SHP77 (cell line): Measurements from ENCODE around the gene DLG2.

ENCODE experiments used
- DNase-seq, 2 experiments: peaks; one replicate each; lab custom pipeline; 2025; lab: John Stamatoyannopoulos, UW

DLG2 gene

DNA sequence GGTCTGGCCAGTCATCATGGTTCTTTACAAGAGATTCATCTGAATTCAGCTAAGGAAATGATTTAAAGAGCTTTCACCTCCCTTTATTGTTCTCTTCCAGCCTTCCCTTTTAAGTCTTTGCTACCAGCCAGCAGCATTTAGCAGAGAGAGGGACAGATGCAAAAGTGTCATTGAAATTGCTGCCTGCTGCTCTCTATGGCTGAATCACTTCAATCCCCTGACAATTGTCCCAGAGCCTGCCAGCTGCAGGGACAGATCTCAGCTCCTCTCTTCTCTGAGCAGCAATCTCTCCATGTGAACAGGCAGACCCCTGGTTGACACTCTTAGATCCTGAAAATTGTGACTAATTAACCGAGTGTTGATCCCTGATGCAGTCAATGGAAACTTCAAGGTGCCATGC is 1524.0 kb downstream of the DLG2 start:
- peak in 1 of 2 experiments; percentile 1 for DNase-seq

DNA sequence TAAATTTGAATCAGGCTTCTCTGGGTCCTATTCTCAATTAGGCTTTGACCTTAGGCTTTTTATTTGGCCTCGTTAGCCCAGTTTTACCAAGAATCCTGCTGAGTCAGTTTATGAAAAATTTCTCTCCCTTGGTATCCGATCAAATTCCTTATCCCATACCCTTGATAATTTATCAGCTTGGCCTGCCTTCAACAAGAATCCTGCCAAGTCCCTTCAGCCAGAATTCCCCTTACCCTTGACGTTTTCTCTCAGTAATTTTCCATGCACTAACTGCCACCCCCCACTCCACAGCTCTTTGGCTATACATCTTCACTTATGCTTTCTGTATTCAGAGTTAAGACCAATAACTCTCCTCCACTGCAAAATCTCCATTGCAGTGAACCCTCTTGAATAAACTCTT is 1530.0 kb downstream of the DLG2 start:
- DNase-seq = no peak

DNA sequence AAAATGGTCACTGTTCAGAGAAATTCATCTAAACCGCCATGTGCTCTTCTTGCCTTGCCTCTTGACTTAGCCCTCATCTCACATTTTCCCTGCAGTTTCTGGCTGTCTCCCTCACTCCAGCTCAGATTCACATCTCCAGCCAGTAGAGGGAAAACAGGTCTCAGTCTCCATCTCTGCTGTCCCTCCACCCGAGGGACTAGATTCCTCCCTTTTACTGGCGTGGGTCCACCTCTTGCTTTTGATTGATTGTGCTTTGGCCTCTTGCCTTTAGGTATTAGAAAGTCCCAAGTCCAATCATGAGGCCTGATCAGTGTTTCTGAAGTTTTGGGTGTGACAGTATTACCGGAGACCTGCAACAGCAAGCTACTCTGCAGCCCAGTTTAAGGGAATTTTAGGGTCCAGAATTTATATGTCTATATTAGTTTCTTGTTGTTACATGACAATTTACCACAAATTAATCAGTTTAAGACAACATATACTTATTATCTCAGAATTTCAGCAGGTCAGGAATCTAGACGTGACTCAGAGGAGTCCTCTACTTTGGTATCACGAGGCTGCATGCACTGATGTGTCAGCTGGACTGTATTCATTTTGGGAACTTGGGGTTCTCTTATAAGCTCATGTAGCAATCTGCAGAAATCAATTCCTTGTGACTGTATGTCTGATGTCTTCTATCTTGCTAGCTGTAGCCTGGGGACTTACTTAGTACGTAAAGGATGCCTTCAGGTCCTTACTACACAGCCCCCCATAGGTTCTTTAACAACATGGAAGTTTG is 1535.7 kb downstream of the DLG2 start:
- no peak for DNase-seq

DNA sequence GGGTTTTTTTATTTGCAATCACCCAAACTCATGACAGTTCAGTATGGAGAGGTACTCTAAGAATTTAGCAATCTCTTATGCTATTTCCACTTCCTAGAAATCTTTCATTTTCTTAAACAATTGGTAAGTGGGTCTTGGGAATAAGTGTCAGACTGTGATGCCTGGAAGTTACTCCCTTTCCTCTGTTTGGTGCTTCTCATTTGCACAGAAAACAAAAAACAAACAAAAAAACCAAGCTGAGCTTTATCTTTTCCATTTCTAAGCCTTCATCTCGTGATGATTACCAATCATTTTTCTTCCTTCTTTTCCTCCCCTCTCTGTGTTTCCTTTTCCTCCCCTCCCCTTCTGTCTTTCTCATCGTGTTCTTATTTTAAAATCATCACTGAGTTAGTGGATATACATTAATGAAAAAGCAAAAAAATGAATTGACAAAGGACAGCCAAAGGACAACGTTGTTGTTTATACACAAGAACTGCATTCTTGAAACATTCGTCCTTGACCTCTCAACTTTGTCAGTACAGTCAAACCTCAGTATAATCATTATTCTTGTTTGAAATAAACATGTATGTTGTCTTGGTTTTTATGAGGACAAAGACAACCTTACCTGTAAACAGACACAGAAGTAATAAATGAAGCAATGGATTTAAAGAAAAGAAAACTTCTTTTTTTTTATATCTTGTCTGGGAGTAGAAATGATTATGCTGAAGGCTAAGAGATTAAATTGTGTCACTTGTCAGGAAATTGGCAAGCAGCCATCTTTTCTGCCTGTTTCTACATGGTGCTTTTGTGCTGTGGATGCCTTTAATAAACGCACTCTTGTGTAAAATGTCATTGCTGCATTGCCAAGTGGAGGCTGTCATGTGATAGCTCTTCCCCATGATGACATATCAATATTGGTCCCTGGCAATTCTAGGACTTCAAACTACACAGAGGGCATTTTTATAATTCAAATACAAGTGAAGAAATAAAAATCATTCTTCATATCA is 1537.8 kb downstream of the DLG2 start:
- DNase-seq = peak; percentile 79 to 85

GRCh38 chr11:84071851-84072250 is 1555.3 kb downstream of the DLG2 start:
- no peak for DNase-seq

DNA sequence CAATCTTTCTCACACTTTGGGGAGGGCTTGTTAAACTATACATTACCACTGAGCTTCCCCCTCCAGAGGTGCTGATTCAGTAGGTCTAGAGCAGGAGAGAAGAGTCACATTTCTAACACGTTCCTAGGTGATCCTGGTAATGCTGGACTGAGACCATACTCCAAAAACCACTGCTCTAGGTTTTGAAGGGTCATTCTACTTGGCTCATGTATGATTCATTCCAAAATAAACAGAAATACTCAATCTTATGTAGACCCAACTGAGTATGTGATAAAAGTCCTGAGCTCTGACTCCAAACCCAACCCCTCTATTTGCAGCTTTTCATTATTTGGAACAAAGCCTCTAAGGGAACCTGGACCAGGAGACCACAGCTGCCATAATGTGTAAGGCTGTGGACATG is 1558.1 kb downstream of the DLG2 start:
- no peak for DNase-seq

GRCh38 chr11:84061726-84062125 is 1565.4 kb downstream of the DLG2 start:
- no peak for DNase-seq

GRCh38 chr11:84056653-84057376 is 1570.3 kb downstream of the DLG2 start:
- DNase-seq = no peak

DNA sequence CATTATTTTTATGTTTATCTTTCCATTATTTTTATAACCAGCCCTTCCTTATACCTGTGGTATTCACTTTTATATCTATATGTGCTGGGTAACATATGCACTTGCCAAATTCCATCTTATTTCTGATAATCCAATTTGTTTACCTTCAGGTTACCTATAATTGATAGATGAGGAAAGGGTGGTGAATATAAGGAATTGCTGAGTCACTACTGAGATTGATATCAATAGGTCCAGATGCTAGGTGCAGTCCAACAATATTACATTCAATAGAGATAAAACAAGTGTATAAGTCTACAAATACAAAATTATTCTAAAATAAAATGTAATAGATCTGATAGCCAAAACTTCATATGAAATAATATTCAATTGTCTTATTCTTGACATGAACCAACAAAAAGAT is 1582.0 kb downstream of the DLG2 start:
- DNase-seq = no peak

DNA sequence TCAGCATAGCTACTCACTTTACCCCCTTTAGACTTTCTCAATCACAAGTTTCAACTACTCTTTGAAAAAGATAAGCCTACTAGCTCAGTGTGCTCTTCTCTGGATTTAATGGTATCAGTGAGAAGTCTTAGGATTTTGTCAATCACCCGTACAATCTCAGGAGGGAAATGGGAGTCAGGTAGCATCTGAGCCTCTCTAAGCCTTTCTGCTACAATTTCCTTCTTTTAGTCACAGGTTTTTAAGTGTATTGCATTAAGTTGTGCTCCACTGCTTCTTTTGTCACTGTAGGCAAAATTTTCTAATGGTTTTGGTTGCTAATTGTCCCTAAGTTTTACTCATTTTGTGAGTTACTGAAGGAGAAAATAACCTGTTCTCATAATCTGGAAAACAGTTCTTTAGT is 1582.4 kb downstream of the DLG2 start:
- no peak for DNase-seq

DNA sequence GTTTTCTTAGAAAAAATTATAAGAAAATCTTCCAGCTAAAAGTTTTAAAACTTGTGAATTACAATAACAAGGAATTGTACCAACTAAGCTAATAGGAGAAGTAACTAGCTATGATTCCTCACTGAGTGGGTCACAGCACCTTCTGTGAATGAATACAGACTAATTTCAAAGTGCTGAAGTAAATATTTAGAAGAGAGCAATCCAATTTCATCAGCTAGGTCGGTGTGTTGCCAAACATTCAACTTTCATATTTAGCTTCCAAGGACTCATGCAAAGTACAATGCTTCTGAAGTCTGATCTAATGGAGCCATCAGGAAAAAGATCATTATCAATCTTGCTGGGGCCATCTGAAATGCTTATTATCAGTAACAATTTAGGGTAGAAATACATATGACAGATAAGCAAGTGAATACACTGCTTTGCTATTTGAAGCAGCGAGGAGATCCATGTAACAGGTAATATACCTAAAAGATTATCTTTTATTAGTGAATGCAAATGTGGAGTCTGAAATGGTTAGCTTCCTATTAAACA is 1590.4 kb downstream of the DLG2 start:
- no peak for DNase-seq

- DNase-seq = no peak
Observed at GRCh38 chr11:84035645-84036044, 1591.5 kb downstream of the DLG2 start.

- no peak for DNase-seq
Observed at GRCh38 chr11:84034484-84034883, 1592.7 kb downstream of the DLG2 start.

DNA sequence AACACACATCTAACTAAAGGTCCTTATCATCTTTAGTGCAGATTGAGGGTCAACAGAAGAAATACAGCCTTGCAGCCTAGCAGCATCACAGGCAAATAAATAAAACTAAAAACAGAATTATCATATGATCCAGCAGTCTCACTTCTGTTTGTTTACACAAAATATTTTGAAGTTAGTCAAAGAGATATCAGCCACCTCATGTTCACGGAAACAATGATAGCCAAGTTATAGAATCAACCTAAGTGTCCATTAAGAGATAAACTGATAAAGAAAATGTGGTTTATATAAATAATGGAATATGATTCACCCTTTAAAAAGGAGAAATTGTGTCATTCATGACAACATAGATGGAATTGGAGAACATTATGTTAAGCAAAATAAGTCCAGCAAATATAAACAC is 1602.9 kb downstream of the DLG2 start:
- no peak for DNase-seq

GRCh38 chr11:84022695-84023094 is 1604.4 kb downstream of the DLG2 start:
- DNase-seq = no peak

- no peak for DNase-seq
Observed at GRCh38 chr11:84022201-84022600, 1604.9 kb downstream of the DLG2 start.

GRCh38 chr11:84021291-84021690 is 1605.9 kb downstream of the DLG2 start:
- no peak for DNase-seq

DNA sequence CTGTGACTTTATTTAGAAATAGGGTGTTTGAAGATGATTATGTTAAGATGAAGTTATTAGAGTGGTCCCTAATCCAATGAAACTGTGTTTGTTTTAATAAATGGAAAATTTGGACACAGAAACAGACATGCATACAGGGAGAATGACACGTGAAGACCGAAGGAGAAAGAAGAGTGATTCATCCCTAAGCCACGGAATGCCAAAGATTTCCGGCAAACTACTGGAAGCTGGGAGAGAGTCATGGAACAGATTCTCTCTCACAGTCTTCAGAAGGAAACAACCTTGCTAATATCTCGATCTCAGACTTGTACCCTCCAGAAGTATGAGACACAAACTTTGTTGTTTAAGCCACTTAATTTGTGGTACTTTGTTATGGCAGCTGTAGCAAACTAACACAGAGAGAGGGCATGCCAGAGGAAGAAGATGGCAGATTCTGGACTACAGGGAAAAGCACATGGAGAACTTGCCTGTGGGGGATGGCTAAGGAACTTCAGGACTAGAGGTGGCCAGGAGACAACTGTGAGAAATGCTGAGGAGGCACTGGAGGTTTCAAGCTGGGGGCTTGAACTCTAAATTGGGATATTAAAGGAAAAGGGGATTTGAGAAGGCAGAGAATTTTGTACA is 1607.5 kb downstream of the DLG2 start:
- DNase-seq = no peak

- no peak for DNase-seq
Observed at GRCh38 chr11:84014539-84014938, 1612.6 kb downstream of the DLG2 start.

- no peak for DNase-seq
Observed at GRCh38 chr11:84012171-84012826, 1614.8 kb downstream of the DLG2 start.

- DNase-seq = no peak
Observed at GRCh38 chr11:84003181-84003580, 1624.0 kb downstream of the DLG2 start.
